ENCODE data around the gene DAGLA.

DAGLA gene

GRCh38 chr11:61795876-61796526, 115.8 kb downstream of the DAGLA start:
- H3K27ac ChIP-seq (ENCODE audit: low read depth in 2 of 2, low read length in 2 of 2): no peak overlapping the region
- H3K27me3 ChIP-seq (ENCODE audit: control insufficient read depth in 2 of 2, insufficient read depth in 2 of 2, low read length in 2 of 2): no peaks in the 10 kb centered on the region
- no peaks in the 10 kb centered on the region for H3K9me3 ChIP-seq (ENCODE audit: control insufficient read depth in 2 of 2, low read length in 2 of 2)
- peaks cover 0 to 6% of the 10 kb centered on the region in 2 donors for H3K36me3 ChIP-seq (ENCODE audit: control insufficient read depth in 2 of 2, insufficient read depth in 2 of 2, low read length in 2 of 2)
- no peak overlapping the region for H3K4me3 ChIP-seq (ENCODE audit: low read length in 2 of 2)
- H3K4me1 ChIP-seq (ENCODE audit: control insufficient read depth in 2 of 2, insufficient read depth in 2 of 2, low read length in 2 of 2): peaks cover 13 to 15% of the 10 kb centered on the region in 2 donors
- no peak overlapping the region for H3K9ac ChIP-seq (ENCODE audit: low read depth in 1 of 2, low read length in 2 of 2)
